Measurements from ENCODE around the gene LARP1.

The LARP1 gene

DNA sequence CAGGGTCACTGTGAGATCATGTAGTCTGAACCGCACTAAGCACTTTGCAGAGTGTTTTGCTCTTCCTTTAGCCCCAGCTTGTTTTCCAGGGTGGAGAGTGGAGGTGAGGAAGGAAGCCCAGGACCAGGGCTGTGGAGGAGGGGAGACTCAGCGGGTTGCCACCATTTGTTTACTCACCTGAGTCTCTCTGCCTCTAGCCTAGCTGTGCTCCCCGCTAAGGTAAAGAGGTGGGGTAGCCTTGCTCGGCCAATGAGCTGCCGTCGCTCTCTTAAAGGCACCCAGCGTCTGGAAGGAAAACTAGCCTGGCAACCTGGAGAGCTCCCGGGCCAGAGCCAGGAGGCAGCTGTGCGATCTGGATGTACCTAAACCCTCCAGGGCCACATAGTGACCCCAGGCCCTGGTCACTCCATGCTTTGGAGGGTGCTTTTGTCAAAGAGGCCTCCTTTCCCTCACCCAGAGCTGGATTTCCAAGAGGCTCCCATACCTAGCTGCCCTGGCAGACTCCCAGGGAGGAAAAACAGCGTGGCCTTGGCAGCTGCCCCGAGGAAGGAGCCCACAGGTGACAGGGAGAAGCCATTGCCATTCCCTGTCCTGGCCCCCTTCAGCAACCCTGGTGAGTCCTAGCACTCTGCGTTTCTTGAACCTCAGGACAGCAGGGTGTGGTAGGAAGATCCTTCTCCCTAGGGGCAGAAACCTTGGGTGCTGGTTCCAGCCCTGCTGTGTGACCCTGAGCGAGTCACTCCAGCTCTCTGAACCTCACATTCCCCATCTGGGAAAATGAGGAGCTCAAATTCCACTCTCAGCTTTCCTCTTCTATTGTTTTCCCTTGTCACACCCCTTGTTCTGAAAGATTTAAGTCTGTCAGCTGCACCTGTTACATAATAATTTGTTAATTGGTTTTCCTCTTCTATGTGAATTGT is 42.4 kb upstream of the LARP1 start:
- Histone ChIP-seq H3K36me3 (ENCODE audit: control insufficient read depth, low read length) (no peaks in the 10 kb centered on the region), H3K4me1 (ENCODE audit: control insufficient read depth, low read length) (no peaks in the 10 kb centered on the region), H3F3A (ENCODE audit: control insufficient read depth, insufficient read depth) (no peaks in the 10 kb centered on the region), H3K9me2 (replicated peaks; ENCODE audit: control insufficient read depth, low read length) (no peaks in the 10 kb centered on the region), H3K4me2 (ENCODE audit: low read length) (no peak overlapping the region), H3K79me2 (ENCODE audit: control insufficient read depth, low read length) (no peaks in the 10 kb centered on the region), H4K20me1 (ENCODE audit: control insufficient read depth, insufficient read depth, low read depth, low read length) (no peaks in the 10 kb centered on the region), H3K27me3 (ENCODE audit: control insufficient read depth, low read length) (peaks cover 7% of the 10 kb centered on the region; the same call in 1 of the 2 replicates), H3K9me3 (ENCODE audit: control insufficient read depth, insufficient read depth, low read length) (no peaks in the 10 kb centered on the region), H3K27ac (ENCODE audit: low read depth, low read length) (no peak overlapping the region), H3K4me3 (ENCODE audit: low read length) (no peak overlapping the region)
- no peak for TF ChIP-seq EZH2phosphoT487 (IDR thresholded peaks at IDR 0.05; ENCODE audit: borderline replicate concordance, low read length)
- TF ChIP-seq, protein P1, sequence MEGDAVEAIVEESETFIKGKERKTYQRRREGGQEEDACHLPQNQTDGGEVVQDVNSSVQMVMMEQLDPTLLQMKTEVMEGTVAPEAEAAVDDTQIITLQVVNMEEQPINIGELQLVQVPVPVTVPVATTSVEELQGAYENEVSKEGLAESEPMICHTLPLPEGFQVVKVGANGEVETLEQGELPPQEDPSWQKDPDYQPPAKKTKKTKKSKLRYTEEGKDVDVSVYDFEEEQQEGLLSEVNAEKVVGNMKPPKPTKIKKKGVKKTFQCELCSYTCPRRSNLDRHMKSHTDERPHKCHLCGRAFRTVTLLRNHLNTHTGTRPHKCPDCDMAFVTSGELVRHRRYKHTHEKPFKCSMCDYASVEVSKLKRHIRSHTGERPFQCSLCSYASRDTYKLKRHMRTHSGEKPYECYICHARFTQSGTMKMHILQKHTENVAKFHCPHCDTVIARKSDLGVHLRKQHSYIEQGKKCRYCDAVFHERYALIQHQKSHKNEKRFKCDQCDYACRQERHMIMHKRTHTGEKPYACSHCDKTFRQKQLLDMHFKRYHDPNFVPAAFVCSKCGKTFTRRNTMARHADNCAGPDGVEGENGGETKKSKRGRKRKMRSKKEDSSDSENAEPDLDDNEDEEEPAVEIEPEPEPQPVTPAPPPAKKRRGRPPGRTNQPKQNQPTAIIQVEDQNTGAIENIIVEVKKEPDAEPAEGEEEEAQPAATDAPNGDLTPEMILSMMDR (IDR thresholded peaks at IDR 0.05; ENCODE audit: low read depth, low read length, poor library complexity, severe bottlenecking), result no peak

GRCh38 chr5:154713615-154714125 is 41.5 kb upstream of the LARP1 start:
- Histone ChIP-seq H3K9me2 (replicated peaks; ENCODE audit: control insufficient read depth, low read length) (no peaks in the 10 kb centered on the region), H3K4me1 (ENCODE audit: control insufficient read depth, low read length) (no peaks in the 10 kb centered on the region), H3K9me3 (ENCODE audit: control insufficient read depth, insufficient read depth, low read length) (no peaks in the 10 kb centered on the region), H3K4me3 (ENCODE audit: low read length) (no peak overlapping the region), H3K27ac (ENCODE audit: low read depth, low read length) (no peak overlapping the region), H3K27me3 (ENCODE audit: control insufficient read depth, low read length) (peaks cover 7% of the 10 kb centered on the region; the same call in 1 of the 2 replicates), H3K36me3 (ENCODE audit: control insufficient read depth, low read length) (no peaks in the 10 kb centered on the region), H3F3A (ENCODE audit: control insufficient read depth, insufficient read depth) (no peaks in the 10 kb centered on the region), H3K79me2 (ENCODE audit: control insufficient read depth, low read length) (no peaks in the 10 kb centered on the region), H3K4me2 (ENCODE audit: low read length) (no peak overlapping the region), H4K20me1 (ENCODE audit: control insufficient read depth, insufficient read depth, low read depth, low read length) (no peaks in the 10 kb centered on the region)
- TF ChIP-seq EZH2phosphoT487 (IDR thresholded peaks at IDR 0.05; ENCODE audit: borderline replicate concordance, low read length), result no peak
- TF ChIP-seq, protein P1 (IDR thresholded peaks at IDR 0.05; ENCODE audit: low read depth, low read length, poor library complexity, severe bottlenecking), result no peak

- H3K27me3 ChIP-seq (ENCODE audit: control insufficient read depth, low read length), result peaks cover 7% of the 10 kb centered on the region; the same call in 1 of the 2 replicates
- H3F3A ChIP-seq (ENCODE audit: control insufficient read depth, insufficient read depth), result no peaks in the 10 kb centered on the region
- no peaks in the 10 kb centered on the region for H4K20me1 ChIP-seq (ENCODE audit: control insufficient read depth, insufficient read depth, low read depth, low read length)
- no peak overlapping the region for H3K4me2 ChIP-seq (ENCODE audit: low read length)
- no peaks in the 10 kb centered on the region for H3K4me1 ChIP-seq (ENCODE audit: control insufficient read depth, low read length)
- no peaks in the 10 kb centered on the region for H3K9me3 ChIP-seq (ENCODE audit: control insufficient read depth, insufficient read depth, low read length)
- H3K4me3 ChIP-seq (ENCODE audit: low read length), result no peak overlapping the region
- H3K9me2 ChIP-seq (replicated peaks; ENCODE audit: control insufficient read depth, low read length), result no peaks in the 10 kb centered on the region
- TF ChIP-seq, protein P1 (IDR thresholded peaks at IDR 0.05; ENCODE audit: low read depth, low read length, poor library complexity, severe bottlenecking), result no peak
- no peak for TF ChIP-seq EZH2phosphoT487 (IDR thresholded peaks at IDR 0.05; ENCODE audit: borderline replicate concordance, low read length)
- H3K79me2 ChIP-seq (ENCODE audit: control insufficient read depth, low read length), result no peaks in the 10 kb centered on the region
- no peaks in the 10 kb centered on the region for H3K36me3 ChIP-seq (ENCODE audit: control insufficient read depth, low read length)
- no peak overlapping the region for H3K27ac ChIP-seq (ENCODE audit: low read depth, low read length)
These were observed 40.8 kb upstream of the LARP1 start for GRCh38 chr5:154714266-154714986.
